SK-N-MC (cell line): ENCODE data around the gene TFAP2E.

Experiments
- EZH2 ChIP-seq: fragments of 200-600 bp; sonication (generic); IDR thresholded peaks from one replicate; pipeline ENCODE4 v1.6.1; 2017; ENCODE audit warnings: antibody characterized with exemption
- FOXP2 ChIP-seq: optimal IDR thresholded peaks from 2 replicates; pipeline ENCODE3; 2011; ENCODE audit warnings: mild to moderate bottlenecking, moderate library complexity; ENCODE audit not compliant: insufficient read depth; ENCODE audit errors: extremely low read length, control extremely low read depth
- POLR2AphosphoS5 ChIP-seq: IDR thresholded peaks from 2 replicates; pipeline ENCODE4 v1.6.1; 2012; ENCODE audit warnings: mild to moderate bottlenecking, low read depth, low read length, borderline replicate concordance

GRCh38 chr1:35559317-35559944, 13.7 kb upstream of the TFAP2E start:
- TF ChIP-seq POLR2AphosphoS5, result no peak
- TF ChIP-seq EZH2, result no peak
- TF ChIP-seq FOXP2, result no peak
